Fibroblast of lung (primary cell): ENCODE results near the gene CLDN7. TPM values are rescaled to one million over a fixed set of nuclear protein-coding genes. Genes with fewer than 3 reads are reported as not detected.

ENCODE experiments used
- DNase-seq, 2 donors: peaks; one replicate each; pipeline versions ENCODE4 v3.0.0 to v3.0.0-alpha.2; 2010; ENCODE audit warnings: low read depth in 2 of 2
- H2AFZ ChIP-seq: 2 replicates; pipeline ENCODE4 v1.5.1; 2012; ENCODE audit warnings: low read length, control low read depth, inconsistent platforms
- H3K27ac ChIP-seq: 2 replicates; pipeline ENCODE4 v1.5.1; 2011; ENCODE audit warnings: low read length, control low read depth; ENCODE audit not compliant: insufficient read depth
- H3K27me3 ChIP-seq: 2 replicates; pipeline ENCODE4 v1.5.1; 2011; ENCODE audit warnings: mild to moderate bottlenecking, low read length; ENCODE audit not compliant: control insufficient read depth, insufficient read depth
- H3K36me3 ChIP-seq: 2 replicates; pipeline ENCODE4 v1.5.1; 2011; ENCODE audit warnings: low read length; ENCODE audit not compliant: control insufficient read depth, insufficient read depth
- H3K4me1 ChIP-seq: 2 replicates; pipeline ENCODE4 v1.5.1; 2011; ENCODE audit warnings: low read length; ENCODE audit not compliant: control insufficient read depth, insufficient read depth; ENCODE audit errors: extremely low read depth
- H3K4me2 ChIP-seq: 2 replicates; pipeline ENCODE4 v1.5.1; 2011; ENCODE audit warnings: low read length, control low read depth; ENCODE audit not compliant: insufficient read depth; ENCODE audit errors: extremely low read depth
- H3K4me3 ChIP-seq, 4 experiments: fragments of 200-600 bp in 1 of 4; sonication (generic) in 1 of 4; replicated peaks in 1 of 4; 2 replicates each; pipeline ENCODE4 v1.5.1; 2011 to 2016; ENCODE audit warnings: low read length in 4 of 4, low read depth in 3 of 4, mild to moderate bottlenecking in 3 of 4, control low read depth in 2 of 4, inconsistent platforms in 1 of 4, mixed read lengths in 1 of 4; ENCODE audit not compliant: insufficient read depth in 1 of 4; ENCODE audit errors: control extremely low read depth in 1 of 4
- H3K79me2 ChIP-seq: 2 replicates; pipeline ENCODE4 v1.5.1; 2012; ENCODE audit warnings: mild to moderate bottlenecking, low read length, inconsistent platforms; ENCODE audit not compliant: control insufficient read depth, insufficient read depth
- H3K9ac ChIP-seq: 2 replicates; pipeline ENCODE4 v1.5.1; 2011; ENCODE audit warnings: mild to moderate bottlenecking, low read length, control low read depth; ENCODE audit not compliant: insufficient read depth
- H3K9me3 ChIP-seq: 2 replicates; pipeline ENCODE4 v1.5.1; 2012; ENCODE audit warnings: low read depth, low read length; ENCODE audit not compliant: control insufficient read depth, insufficient read depth
- H4K20me1 ChIP-seq: 2 replicates; pipeline ENCODE4 v1.5.1; 2011; ENCODE audit warnings: low read length; ENCODE audit not compliant: control insufficient read depth, insufficient read depth; ENCODE audit errors: extremely low read depth
- EZH2 ChIP-seq: IDR thresholded peaks from 2 replicates; pipeline ENCODE4 v1.5.1; 2012; ENCODE audit warnings: low read length, control low read depth, mild to moderate bottlenecking; ENCODE audit errors: missing control alignments
- polyA plus RNA-seq, 2 donors: library from polyadenylated mRNA; depleted of rRNA in 1 of 2; stranded (reverse) in 1 of 2; unstranded in 1 of 2; fragments of >200 nt; gene quantifications; 2 replicates each; pipeline ENCODE4 v1.2.1, GENCODE V29; 2011 to 2012; ENCODE audit warnings: missing spikeins in 1 of 2
- total RNA-seq: library from RNA; depleted of rRNA; stranded (reverse); fragments of >200 nt; gene quantifications from 2 replicates; pipeline ENCODE4 v1.2.1, GENCODE V29; 2014
- TF ChIP-seq, protein P1 (sequence below), 2 donors: IDR thresholded peaks in 1 of 2; conservative IDR thresholded peaks in 1 of 2; 1 replicate in 1 of 2; 2 replicates in 1 of 2; pipeline ENCODE4 v1.5.1; 2011 to 2012; ENCODE audit warnings: low read length in 2 of 2, control low read depth in 1 of 2, inconsistent platforms in 1 of 2, low read depth in 1 of 2, mild to moderate bottlenecking in 1 of 2

CLDN7 gene
- total and polyA plus RNA-seq, 2 donors (not counting 1 experiment from before 2014, with no cell fraction given) = 1.0 to 17.2 TPM

DNA sequence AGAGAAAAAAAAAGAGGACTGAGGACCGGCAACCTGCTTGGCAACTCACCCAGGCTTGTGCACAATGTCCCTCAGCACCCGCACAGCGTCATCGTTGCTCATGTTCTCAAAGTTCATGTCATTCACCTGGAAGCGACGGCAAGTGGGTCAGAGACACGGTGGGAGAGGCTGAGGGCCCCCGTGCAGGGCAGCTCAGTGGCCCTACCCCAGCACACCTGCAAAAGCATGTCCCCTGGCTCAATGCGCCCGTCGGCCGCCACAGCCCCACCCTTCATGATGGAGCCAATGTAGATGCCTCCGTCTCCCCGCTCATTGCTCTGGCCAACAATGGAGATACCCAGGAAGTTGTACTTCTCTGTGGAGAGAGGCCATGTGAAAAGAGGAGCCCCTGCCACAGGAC, 33.4 kb downstream of the CLDN7 start:
- H3K4me2 ChIP-seq = no peak overlapping the region
- H2AFZ ChIP-seq = no peak overlapping the region
- no peaks in the 10 kb centered on the region for H3K27me3 ChIP-seq
- H3K4me3 ChIP-seq = no peak overlapping the region
- no peak for DNase-seq
- peaks cover 35% of the 10 kb centered on the region for H3K36me3 ChIP-seq
- peaks cover 5% of the 10 kb centered on the region for H3K4me1 ChIP-seq
- H3K9me3 ChIP-seq = no peaks in the 10 kb centered on the region
- no peaks in the 10 kb centered on the region for H4K20me1 ChIP-seq
- TF ChIP-seq EZH2 = no peak
- TF ChIP-seq, protein P1, sequence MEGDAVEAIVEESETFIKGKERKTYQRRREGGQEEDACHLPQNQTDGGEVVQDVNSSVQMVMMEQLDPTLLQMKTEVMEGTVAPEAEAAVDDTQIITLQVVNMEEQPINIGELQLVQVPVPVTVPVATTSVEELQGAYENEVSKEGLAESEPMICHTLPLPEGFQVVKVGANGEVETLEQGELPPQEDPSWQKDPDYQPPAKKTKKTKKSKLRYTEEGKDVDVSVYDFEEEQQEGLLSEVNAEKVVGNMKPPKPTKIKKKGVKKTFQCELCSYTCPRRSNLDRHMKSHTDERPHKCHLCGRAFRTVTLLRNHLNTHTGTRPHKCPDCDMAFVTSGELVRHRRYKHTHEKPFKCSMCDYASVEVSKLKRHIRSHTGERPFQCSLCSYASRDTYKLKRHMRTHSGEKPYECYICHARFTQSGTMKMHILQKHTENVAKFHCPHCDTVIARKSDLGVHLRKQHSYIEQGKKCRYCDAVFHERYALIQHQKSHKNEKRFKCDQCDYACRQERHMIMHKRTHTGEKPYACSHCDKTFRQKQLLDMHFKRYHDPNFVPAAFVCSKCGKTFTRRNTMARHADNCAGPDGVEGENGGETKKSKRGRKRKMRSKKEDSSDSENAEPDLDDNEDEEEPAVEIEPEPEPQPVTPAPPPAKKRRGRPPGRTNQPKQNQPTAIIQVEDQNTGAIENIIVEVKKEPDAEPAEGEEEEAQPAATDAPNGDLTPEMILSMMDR (conservative IDR thresholded peaks at IDR 0.05 in 1 of 2, IDR thresholded peaks at IDR 0.05 in 1 of 2; ENCODE audit: low read depth in 1 of 2, low read length in 2 of 2) = no peak
- H3K27ac ChIP-seq = no peak overlapping the region
- peaks cover 50% of the 10 kb centered on the region for H3K79me2 ChIP-seq
- no peak overlapping the region for H3K9ac ChIP-seq

DNA sequence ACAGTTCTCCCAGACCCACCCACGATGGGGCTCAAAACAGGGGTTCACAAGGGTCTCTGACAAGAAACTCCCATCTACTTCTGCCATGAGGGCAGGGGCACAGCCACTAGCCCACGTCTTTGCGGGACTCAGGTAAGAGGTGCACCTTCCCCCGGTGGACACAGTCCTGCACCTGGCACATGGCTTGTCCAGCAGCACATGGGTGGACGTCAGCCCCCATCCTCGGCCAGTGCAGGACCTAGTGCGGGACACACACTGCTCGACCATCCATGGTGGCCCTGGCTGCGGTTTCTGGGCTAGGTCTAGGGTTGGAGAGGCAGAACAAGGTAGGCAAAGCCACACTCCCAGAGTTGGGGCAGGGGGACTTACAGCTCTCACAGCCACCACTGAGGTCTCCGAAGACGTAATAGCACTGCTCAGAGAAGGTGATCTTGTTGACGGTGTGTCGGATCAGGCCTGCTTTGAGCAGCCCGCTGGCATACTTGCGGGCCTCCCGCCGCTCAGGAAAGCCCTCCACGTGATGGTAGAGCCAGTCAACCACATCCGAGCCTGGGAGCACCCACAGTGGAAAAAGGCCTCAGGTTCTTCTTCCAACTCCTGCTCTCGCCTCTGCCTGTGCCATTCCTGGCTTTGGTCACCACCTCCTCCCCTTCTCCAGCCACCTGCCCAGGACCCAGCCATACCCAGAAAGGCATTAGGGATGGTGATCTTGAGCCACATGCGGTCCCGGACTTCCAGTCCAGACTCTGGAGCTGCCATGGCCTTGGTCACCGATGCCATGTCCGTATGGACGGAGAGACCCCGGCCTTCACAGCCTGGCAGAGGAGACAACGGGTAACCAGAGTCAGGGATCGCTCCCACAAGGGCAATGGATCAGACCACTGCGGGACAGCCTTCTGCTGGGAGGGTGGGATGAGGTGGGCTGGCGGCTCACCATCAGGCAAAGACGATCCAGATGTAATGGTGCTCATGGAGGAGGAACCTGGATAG, 35.3 kb downstream of the CLDN7 start:
- H4K20me1 ChIP-seq = no peaks in the 10 kb centered on the region
- H3K9ac ChIP-seq = no peak overlapping the region
- no peak for TF ChIP-seq EZH2
- TF ChIP-seq, protein P1 (conservative IDR thresholded peaks at IDR 0.05 in 1 of 2, IDR thresholded peaks at IDR 0.05 in 1 of 2; ENCODE audit: low read depth in 1 of 2, low read length in 2 of 2) = no peak
- no peak overlapping the region for H3K4me2 ChIP-seq
- H3K79me2 ChIP-seq = peaks cover 35% of the 10 kb centered on the region
- H3K36me3 ChIP-seq = peaks cover 51% of the 10 kb centered on the region
- no peak for DNase-seq
- no peaks in the 10 kb centered on the region for H3K27me3 ChIP-seq
- peaks cover 3% of the 10 kb centered on the region for H3K4me1 ChIP-seq
- H3K27ac ChIP-seq = no peak overlapping the region
- no peak overlapping the region for H3K4me3 ChIP-seq
- no peaks in the 10 kb centered on the region for H3K9me3 ChIP-seq
- no peak overlapping the region for H2AFZ ChIP-seq

DNA sequence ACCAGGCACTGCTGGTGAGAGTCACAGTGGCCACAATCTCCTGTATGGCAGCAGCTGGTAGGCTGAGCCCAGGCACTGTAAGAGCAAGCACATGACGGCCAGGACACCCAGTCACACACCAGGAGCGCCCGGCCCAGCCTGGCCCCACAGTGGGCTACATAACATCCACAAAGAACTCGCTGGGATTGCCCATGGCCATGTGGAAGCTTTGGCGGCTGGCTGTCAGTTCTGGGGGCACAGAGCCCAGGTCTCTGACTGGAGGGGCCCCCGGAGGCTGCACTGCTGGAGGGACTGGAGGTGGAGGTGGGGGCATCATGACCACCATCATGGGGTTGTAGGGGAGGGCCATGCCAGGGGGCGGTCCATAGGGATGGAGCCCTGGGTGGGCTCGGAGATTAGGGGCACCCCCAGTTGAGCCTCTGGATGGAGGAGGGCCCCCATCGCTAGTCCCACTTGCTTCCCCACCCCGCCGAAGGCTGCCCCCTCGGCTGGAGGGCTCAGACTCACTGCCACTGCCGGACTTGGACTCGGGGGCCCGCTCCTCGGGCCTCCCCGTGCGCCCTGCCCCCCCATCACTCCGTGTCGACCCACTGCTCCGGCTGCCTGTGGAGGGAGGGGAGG, 36.5 kb downstream of the CLDN7 start:
- Histone ChIP-seq H3K4me2 (no peak overlapping the region), H2AFZ (no peak overlapping the region), H4K20me1 (no peaks in the 10 kb centered on the region), H3K36me3 (peaks cover 53% of the 10 kb centered on the region), H3K27ac (no peak overlapping the region), H3K27me3 (no peaks in the 10 kb centered on the region), H3K79me2 (peaks cover 32% of the 10 kb centered on the region), H3K9ac (no peak overlapping the region), H3K9me3 (no peaks in the 10 kb centered on the region), H3K4me3 (no peak overlapping the region), H3K4me1 (peaks cover 2% of the 10 kb centered on the region)
- TF ChIP-seq EZH2 = no peak
- TF ChIP-seq, protein P1 (conservative IDR thresholded peaks at IDR 0.05 in 1 of 2, IDR thresholded peaks at IDR 0.05 in 1 of 2; ENCODE audit: low read depth in 1 of 2, low read length in 2 of 2) = no peak
- no peak for DNase-seq
